ENCODE results near the gene TENM4. TPM values are rescaled to one million over a fixed set of nuclear protein-coding genes. Genes with fewer than 3 reads are reported as not detected.

TENM4 gene
- total RNA-seq, 2 donors from 2014 or later, result 68.2 to 130 TPM

GRCh38 chr11:79221444-79222130 is 219.2 kb downstream of the TENM4 start:
- peaks cover 6% of the 10 kb centered on the region for H3K9me3 Mint-ChIP-seq
- 94 to 96% methylated on average over 6 to 10 of the region's 10 CpGs for WGBS, 2 experiments (ENCODE audit: insufficient coverage in 1 of 2, insufficient read length in 1 of 2)
- Histone ChIP-seq H3K4me1 (ENCODE audit: control insufficient read depth, insufficient read depth, low read length) (no peaks in the 10 kb centered on the region), H3K4me3 (ENCODE audit: low read length) (no peak overlapping the region), H3K27me3 (ENCODE audit: control insufficient read depth, insufficient read depth, low read length, poor library complexity, severe bottlenecking) (no peaks in the 10 kb centered on the region), H3K27ac (ENCODE audit: low read depth, low read length) (no peak overlapping the region), H3K36me3 (ENCODE audit: control insufficient read depth, insufficient read depth, low read length) (no peaks in the 10 kb centered on the region), H3K9ac (ENCODE audit: extremely low read depth, low read length, poor library complexity, severe bottlenecking) (no peak overlapping the region), H3K9me3 (ENCODE audit: control insufficient read depth, low read length) (peaks cover 11% of the 10 kb centered on the region)
- no peak overlapping the region for H3K27ac Mint-ChIP-seq
- no peak for TF ChIP-seq CTCF (conservative IDR thresholded peaks at IDR 0.05)
- no peak overlapping the region for H3K4me3 Mint-ChIP-seq
- peaks cover 22% of the 10 kb centered on the region for H3K36me3 Mint-ChIP-seq (ENCODE audit: low read depth)
- peaks cover 6% of the 10 kb centered on the region for H3K4me1 Mint-ChIP-seq
- H3K27me3 Mint-ChIP-seq (ENCODE audit: insufficient read depth), result no peaks in the 10 kb centered on the region
- no peak for DNase-seq

GRCh38 chr11:79220171-79220570 is 220.7 kb downstream of the TENM4 start:
- peaks cover 13% of the 10 kb centered on the region for H3K9me3 ChIP-seq (ENCODE audit: control insufficient read depth, low read length)
- WGBS, 2 experiments (ENCODE audit: insufficient coverage in 1 of 2, insufficient read length in 1 of 2), result 89% methylated on average over 2 of the region's 3 CpGs; no CpG with 5 or more reads in 1 of the 2 experiments

DNA sequence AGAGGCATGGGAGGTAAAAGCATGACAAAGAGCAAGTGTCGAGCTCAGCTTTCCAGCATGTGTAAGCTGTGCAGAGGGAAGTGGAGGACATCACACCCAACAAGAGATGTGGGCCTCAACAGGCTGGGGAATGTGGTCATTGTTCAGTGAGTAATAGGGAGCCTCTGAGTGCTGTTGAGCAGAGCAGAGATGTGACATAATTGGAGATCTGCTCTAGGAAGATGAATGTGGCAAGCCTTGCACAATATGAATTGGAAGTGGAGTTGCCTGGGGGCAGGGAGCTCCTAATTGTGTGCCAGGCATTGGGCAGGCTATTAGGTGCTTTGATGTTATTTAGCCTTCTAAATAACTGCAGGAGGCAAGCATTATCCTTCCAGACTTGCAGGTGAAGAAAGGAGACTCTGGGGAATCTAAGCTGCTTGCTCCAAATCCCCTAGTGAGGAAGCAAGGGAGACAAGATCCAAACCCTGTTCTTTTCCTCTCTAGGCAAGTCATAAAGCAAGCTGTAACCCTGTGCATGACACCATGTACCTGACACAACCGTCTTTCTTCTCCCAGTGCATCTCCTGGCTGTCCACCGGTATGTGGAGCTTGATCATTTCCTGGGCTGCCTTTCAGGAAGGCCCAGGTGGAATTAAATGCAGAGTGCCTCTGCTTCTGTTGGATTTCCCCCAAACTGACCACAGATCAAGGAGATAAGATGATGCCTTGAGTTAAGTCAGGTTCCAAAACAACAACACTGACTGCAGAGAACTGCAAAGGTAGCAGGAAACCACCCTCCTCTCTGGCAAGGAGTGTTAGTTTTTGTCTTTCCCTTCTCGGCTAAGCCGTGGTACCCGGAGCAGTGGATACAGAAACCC is 221.4 kb downstream of the TENM4 start:
- H3K27me3 Mint-ChIP-seq (ENCODE audit: insufficient read depth), result no peaks in the 10 kb centered on the region
- H3K9me3 Mint-ChIP-seq, result peaks cover 6% of the 10 kb centered on the region

More at GRCh38 chr11:79220171-79220570, 220.7 kb downstream of the TENM4 start:
- no peak overlapping the region for H3K9ac ChIP-seq (ENCODE audit: extremely low read depth, low read length, poor library complexity, severe bottlenecking)
- no peaks in the 10 kb centered on the region for H3K4me1 ChIP-seq (ENCODE audit: control insufficient read depth, insufficient read depth, low read length)
- Mint-ChIP-seq H3K27ac (no peak overlapping the region), H3K4me1 (peaks cover 13% of the 10 kb centered on the region), H3K4me3 (no peak overlapping the region), H3K9me3 (peaks cover 6% of the 10 kb centered on the region), H3K36me3 (ENCODE audit: low read depth) (peaks cover 35% of the 10 kb centered on the region), H3K27me3 (ENCODE audit: insufficient read depth) (no peaks in the 10 kb centered on the region)
- peak; percentile 7 for DNase-seq
- TF ChIP-seq CTCF (conservative IDR thresholded peaks at IDR 0.05), result no peak
- H3K4me3 ChIP-seq (ENCODE audit: low read length), result no peak overlapping the region
- no peaks in the 10 kb centered on the region for H3K36me3 ChIP-seq (ENCODE audit: control insufficient read depth, insufficient read depth, low read length)
- H3K27me3 ChIP-seq (ENCODE audit: control insufficient read depth, insufficient read depth, low read length, poor library complexity, severe bottlenecking), result no peaks in the 10 kb centered on the region
- H3K27ac ChIP-seq (ENCODE audit: low read depth, low read length), result no peak overlapping the region

More for the DNA sequence above, 221.4 kb downstream of the TENM4 start:
- Mint-ChIP-seq H3K27ac (no peak overlapping the region), H3K4me3 (no peak overlapping the region), H3K36me3 (ENCODE audit: low read depth) (peaks cover 42% of the 10 kb centered on the region), H3K4me1 (peaks cover 13% of the 10 kb centered on the region)
- no peak overlapping the region for H3K9ac ChIP-seq (ENCODE audit: extremely low read depth, low read length, poor library complexity, severe bottlenecking)
- H3K27me3 ChIP-seq (ENCODE audit: control insufficient read depth, insufficient read depth, low read length, poor library complexity, severe bottlenecking), result no peaks in the 10 kb centered on the region
- no peak overlapping the region for H3K4me3 ChIP-seq (ENCODE audit: low read length)
- no peaks in the 10 kb centered on the region for H3K36me3 ChIP-seq (ENCODE audit: control insufficient read depth, insufficient read depth, low read length)
- no peaks in the 10 kb centered on the region for H3K4me1 ChIP-seq (ENCODE audit: control insufficient read depth, insufficient read depth, low read length)
- H3K27ac ChIP-seq (ENCODE audit: low read depth, low read length), result no peak overlapping the region
- peaks cover 13% of the 10 kb centered on the region for H3K9me3 ChIP-seq (ENCODE audit: control insufficient read depth, low read length)
- 90 to 93% methylated on average over 2 to 6 of the region's 6 CpGs for WGBS, 2 experiments (ENCODE audit: insufficient coverage in 1 of 2, insufficient read length in 1 of 2)
- DNase-seq, result peak; percentile 26
- no peak for TF ChIP-seq CTCF (conservative IDR thresholded peaks at IDR 0.05)

All from endodermal cell (in vitro differentiated cells).